Measurements from ENCODE around the gene ADIG.

ADIG gene

DNA sequence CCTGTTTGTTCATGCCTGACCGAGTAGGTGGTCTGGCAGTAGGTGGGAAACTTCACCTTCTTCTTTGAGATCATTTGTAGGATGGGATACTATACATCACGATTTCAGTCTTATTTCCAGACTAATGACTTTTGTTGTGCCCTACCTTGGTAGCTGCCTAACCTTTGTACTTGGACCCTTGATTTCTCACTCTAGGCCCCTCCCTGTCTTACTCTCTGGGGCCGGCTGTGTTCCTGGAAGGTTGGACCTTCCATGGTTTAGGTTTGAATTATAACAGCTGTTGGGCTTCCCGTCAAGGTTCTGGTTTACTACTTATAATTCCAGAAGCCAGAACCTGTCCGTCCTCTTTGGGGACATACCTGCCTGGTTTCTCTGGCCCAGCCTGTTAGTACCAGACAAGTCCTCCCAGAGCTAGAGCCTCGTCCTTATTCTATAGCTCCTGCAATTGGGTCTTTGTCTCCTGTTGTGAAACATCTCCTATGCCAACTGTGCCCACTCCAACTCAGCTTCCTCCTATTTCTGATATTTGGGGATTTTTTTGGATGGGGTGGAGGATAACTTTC is 14.9 kb upstream of the ADIG start:
- no peak overlapping the region for H3K4me3 ChIP-seq (ENCODE audit: control insufficient read depth, low read depth, low read length)
- TF ChIP-seq, protein P1, sequence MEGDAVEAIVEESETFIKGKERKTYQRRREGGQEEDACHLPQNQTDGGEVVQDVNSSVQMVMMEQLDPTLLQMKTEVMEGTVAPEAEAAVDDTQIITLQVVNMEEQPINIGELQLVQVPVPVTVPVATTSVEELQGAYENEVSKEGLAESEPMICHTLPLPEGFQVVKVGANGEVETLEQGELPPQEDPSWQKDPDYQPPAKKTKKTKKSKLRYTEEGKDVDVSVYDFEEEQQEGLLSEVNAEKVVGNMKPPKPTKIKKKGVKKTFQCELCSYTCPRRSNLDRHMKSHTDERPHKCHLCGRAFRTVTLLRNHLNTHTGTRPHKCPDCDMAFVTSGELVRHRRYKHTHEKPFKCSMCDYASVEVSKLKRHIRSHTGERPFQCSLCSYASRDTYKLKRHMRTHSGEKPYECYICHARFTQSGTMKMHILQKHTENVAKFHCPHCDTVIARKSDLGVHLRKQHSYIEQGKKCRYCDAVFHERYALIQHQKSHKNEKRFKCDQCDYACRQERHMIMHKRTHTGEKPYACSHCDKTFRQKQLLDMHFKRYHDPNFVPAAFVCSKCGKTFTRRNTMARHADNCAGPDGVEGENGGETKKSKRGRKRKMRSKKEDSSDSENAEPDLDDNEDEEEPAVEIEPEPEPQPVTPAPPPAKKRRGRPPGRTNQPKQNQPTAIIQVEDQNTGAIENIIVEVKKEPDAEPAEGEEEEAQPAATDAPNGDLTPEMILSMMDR (IDR thresholded peaks at IDR 0.05; ENCODE audit: control insufficient read depth, insufficient read depth, low read depth, low read length, missing control alignments) = no peak
- no peak for DNase-seq (ENCODE audit: low read depth)

- no peak overlapping the region for H3K4me3 ChIP-seq (ENCODE audit: control insufficient read depth, low read depth, low read length)
- TF ChIP-seq, protein P1 (IDR thresholded peaks at IDR 0.05; ENCODE audit: control insufficient read depth, insufficient read depth, low read depth, low read length, missing control alignments) = no peak
- DNase-seq (ENCODE audit: low read depth) = no peak
These were observed 11.1 kb upstream of the ADIG start for GRCh38 chr20:38569747-38570525.

DNA sequence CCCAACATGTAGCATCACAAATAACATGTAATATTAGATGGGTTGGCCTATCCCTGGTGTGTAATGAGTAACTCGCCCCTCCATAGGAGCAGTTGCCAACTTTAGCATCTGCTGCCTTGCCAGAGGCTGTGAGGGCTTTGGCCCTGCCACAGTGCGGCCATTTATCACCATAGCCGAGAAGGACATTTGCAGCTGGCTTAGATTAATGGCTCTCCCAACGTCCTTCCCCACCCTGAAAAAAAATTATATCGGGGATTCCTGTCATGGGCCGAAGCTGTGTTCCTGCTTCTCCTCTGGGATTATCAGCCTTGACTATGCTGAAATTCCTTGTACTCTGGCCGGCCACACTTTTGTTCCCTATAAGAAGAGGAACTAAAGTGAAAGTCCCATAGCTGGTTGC is 7.6 kb upstream of the ADIG start:
- H3K4me3 ChIP-seq (ENCODE audit: control insufficient read depth, low read depth, low read length) = no peak overlapping the region
- TF ChIP-seq, protein P1 (IDR thresholded peaks at IDR 0.05; ENCODE audit: control insufficient read depth, insufficient read depth, low read depth, low read length, missing control alignments) = no peak
- DNase-seq (ENCODE audit: low read depth) = no peak

- TF ChIP-seq, protein P1 (IDR thresholded peaks at IDR 0.05; ENCODE audit: control insufficient read depth, insufficient read depth, low read depth, low read length, missing control alignments) = no peak
- DNase-seq (ENCODE audit: low read depth) = no peak
- no peak overlapping the region for H3K4me3 ChIP-seq (ENCODE audit: control insufficient read depth, low read depth, low read length)
These were observed 1.6 kb upstream of the ADIG start for GRCh38 chr20:38579219-38579910.

- no peak for DNase-seq (ENCODE audit: low read depth)
- TF ChIP-seq, protein P1 (IDR thresholded peaks at IDR 0.05; ENCODE audit: control insufficient read depth, insufficient read depth, low read depth, low read length, missing control alignments) = no peak
- no peak overlapping the region for H3K4me3 ChIP-seq (ENCODE audit: control insufficient read depth, low read depth, low read length)
These were observed 1.1 kb upstream of the ADIG start for GRCh38 chr20:38579921-38580320.

DNA sequence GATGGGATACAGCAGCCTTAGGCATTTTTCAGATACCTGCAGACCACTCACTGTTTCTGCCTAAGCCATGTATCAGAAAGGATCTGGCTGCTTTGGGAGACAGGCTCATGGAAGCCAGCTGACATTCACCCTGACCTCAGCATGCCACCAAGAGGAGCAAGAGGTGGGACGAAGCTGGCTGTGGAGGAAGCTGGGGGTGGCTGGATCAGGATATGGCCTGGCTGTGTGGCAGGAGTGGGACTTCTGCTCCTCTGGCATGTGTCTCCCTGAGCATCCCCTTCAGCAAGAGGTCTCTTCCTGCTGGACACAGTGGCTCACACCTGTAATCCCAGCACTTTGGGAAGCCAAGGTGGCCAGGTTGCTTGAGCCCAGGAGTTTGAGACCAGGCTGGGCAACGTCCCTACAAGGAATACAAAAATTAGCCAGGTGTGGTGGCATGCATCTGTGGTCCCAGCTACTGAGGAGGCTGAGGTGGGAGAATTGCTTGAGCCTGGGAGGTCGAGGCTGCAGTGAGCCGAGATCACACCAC is 897 bp downstream of the ADIG start:
- no peak for DNase-seq (ENCODE audit: low read depth)
- TF ChIP-seq, protein P1 (IDR thresholded peaks at IDR 0.05; ENCODE audit: control insufficient read depth, insufficient read depth, low read depth, low read length, missing control alignments) = no peak
- no peak overlapping the region for H3K4me3 ChIP-seq (ENCODE audit: control insufficient read depth, low read depth, low read length)

Data from AG09309 (cell line).